NCI-H69 (cell line): ENCODE results near the gene DIMT1.

Source experiments
- DNase-seq: peaks from one replicate; lab custom pipeline; 2025; lab: John Stamatoyannopoulos, UW

The DIMT1 gene

DNA sequence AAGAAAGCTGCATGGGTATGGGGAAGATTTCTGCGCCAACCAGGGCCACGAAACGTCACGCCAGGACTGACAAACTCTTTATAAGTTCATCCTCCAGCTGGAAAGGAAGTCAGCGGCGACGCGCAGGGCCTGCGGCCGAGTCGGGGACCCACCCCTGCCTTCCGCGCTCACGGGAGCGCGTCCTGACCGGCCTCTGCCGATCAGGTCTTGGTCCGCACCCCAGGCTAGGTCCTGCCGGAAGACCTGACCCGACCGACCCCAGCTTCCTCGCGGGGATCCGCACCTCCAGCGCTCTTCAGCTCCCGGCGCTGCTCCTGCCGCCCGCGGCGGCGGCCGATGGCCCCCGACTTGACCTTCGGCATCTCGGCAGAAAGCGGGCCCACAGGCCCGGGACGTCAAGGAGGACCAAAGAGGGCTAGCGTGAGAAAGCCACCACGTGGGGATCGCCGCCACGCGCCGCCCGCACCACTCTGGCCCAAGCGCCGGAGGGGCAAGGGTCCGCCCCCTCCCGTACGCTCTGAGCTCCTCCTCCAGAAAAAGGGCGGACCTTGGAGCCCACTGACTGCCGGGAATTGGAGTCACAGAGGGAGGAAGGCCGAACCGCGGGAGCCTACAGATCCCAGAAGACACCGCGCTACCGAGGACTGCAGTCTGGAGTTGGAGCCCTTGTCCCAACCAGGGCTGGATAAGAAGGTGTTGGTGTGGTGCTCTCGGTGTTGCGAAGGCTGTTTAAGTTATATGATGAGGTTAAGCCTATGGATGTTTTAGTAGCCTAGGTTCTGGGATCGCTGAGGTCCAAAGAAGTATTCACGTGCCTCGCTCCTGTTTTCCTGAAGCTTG lies at the start of gene DIMT1:
DIMT1 (minus strand) TSS at position 495 of the 840 bp plus-strand sequence; CDS start at position 362, 133 bp downstream.
- DNase-seq = peak; percentile 99

DNA sequence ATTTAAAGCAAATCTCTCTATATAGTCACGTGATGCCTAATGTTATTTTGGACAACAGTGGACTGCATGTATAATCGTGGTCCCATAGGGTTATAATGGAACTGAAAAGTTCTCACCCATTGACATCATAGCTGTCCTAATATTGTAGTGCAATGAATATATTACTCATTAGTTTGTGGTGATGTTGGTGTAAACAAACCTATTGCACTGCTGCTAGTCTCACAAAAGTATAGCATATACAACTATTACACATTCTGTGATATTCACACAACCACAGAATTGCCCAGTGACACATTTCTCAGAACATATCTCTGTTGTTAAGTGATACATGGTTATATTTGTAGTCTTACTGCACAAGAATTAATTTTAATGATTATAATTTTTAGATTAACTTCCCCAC lies 46.6 kb upstream of the DIMT1 start:
- DNase-seq = no peak

DNA sequence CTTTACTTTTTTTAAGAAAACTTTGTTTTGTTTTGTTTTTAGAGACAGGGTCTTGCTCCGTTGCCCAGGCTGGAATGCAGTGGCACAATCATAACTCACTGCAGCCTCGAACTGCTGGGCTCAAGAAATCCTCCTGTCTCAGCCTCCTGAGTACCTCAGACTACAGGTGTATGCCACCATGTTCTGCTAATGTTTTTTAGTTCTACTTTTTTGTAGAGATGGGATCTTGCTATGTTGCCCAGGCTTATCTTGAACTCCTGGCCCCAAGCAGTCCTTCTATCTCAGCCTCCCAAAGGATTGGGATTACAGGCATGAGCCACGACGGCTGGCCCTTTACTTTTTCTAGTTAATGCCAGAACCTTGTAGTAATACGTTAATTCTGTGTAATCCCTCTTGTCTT lies 44.8 kb upstream of the DIMT1 start:
- DNase-seq = no peak

DNA sequence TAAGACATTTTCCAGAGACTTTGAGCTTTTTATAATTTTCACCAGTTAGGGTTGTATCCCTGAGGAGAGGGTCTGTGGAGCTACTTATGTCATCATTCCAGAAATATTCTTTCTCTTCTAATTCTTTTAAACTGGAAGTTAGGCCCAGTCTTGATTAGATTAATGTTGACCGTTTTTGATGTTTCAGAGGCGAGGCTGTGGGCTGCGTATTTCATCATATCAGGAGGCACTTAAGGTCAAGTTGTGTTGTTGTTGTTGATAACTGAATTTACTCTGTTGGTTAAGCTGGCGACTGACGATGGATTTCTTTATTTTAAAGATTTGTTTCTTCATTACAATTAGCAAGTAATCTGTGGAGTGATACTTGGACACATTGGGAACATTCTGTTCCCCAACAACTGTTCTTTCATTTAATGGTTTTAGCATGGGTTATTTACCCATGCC lies 28.9 kb upstream of the DIMT1 start:
- DNase-seq = no peak

DNA sequence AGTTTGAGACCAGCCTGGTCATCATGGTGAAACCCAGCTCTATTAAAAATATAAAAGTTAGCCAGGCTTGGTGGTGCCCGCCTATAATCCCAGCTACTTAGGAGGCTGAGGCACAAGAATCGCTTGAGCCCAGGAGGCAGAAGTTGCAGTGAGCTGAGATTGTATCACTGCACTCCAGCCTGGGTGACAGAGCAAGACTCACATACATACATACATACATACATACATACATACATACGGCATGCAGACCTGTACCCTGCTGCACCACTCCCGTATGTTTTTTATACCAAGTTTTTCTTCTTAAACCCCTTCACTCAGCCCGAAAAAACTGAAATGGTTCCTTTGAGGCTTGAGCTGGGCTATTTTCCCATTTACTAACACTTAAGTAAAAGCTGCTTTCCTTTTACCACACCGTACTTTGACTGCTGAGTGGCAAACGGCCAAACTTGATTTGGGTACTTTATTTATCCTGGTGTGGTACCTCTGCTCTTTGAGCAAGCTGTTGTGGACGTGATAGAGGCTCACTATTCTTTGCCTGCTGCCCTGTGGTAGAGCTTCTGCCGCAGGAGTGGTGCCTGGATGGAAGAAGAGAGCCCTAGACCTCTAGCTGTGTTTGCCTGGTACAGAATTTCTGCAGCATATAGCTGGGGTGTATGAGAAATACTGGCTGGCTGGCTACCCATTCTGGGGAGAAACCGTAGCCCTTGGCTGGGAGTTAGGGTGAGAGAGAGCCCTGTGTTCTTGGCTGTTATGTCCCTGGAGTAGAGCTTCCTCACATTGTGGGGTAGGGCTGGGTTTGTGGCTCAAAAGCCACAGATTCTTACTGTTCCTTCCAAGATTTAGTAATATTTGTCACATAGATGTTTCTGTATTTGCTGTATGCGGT lies 28.3 kb upstream of the DIMT1 start:
- DNase-seq = no peak

DNA sequence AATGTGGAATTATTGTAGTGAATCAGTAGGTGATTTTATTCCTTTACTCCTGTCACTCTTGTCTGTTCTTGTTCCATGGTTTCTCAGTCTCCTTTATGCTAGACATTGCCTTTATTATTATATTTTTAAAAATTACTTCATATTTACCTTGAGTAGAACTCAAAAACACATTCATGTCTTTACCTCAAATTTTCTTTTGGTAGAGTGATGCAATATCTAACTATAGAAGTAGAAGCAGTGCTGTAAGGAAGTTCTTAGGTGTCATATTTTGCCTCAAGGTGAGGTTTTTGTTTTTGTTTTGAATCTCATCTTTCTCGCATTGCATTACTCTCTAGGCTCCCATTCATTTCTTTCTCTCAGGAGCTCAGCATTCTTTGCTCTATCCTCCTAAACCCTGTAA lies 21.1 kb upstream of the DIMT1 start:
- DNase-seq = no peak

DNA sequence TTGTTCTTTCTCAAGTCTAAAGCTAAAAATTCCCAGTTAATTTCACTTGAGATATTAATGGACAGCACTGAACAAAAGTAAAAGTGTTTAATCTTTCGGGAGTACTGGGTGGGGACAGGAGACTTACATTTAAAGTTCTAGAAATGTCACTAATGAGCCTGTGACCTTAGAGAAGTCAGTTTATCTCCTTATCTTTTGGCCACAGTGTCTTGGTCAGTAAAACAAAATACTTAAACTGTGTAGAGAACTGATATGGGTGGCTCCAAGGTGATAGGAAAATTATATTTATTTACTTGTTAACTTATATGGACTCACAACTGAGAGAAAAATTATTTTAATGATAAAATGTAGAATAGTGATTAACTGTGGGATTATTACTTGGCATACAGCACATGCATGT lies 17.7 kb upstream of the DIMT1 start:
- DNase-seq = no peak

DNA sequence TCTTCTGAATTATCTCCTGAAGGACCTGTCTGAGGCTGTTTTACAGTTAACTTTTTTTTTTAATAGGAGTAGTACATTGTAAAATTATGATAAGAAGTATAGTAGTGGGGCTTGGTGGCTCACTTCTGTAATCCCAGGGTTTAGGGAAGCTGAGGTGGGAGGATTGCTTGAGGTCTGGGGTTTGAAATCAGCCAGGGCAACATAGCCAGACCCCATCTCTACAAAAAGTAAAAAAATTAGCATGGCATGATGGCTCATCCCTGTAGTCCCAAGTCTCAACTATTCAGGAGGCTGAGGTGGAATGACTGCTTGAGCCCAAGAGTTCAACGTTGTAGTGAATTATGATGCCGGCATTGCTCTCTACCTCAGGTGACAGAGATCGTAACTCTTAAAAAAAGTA lies 15.9 kb upstream of the DIMT1 start:
- DNase-seq = no peak

DNA sequence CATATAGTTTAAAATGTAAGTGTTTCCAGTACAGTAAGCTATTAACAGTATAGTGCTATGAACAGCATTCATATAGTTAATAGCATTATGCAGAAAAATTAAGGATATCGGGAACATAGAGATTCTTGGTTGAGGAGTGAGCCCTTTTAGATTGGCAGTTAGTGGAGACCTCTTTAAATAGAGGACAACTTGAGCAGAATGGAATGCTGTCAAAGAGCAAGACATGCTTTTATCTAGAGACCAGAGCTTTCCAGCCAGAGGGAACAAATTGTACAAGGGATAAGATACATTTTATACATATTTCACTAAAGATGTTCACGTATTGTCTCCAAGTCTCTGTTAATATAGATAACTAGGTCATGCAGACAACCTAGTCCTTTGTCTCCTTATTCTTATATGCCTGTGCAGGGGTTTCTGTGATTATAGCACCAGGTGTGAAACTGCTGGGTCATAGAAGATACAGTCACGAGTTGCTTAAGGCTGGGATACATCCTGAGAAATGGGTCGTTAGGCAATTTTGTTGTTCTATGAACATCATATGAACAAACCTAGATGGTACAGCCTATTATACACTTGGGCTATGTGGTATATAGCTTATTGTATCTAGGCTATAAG lies 14.9 kb upstream of the DIMT1 start:
- DNase-seq = no peak

DNA sequence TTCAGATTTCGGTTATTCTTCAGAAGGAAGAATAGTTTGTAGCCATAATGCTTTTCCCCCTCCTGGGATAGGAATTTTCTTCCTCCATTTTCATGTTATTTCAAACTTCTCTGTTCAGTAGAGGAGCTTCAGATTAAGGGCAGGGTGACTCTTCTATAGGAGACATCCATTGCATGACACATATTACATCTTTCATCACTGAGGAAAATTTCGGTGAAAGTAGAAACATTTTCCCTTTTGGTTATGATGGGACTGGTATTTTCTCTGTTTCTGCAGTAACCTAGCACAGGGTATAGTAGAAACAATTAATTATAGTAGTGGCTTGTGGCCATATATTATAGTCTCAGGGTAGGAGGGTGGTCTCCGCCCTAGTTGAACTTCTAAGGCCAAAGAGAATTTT lies 10.0 kb upstream of the DIMT1 start:
- no peak for DNase-seq

DNA sequence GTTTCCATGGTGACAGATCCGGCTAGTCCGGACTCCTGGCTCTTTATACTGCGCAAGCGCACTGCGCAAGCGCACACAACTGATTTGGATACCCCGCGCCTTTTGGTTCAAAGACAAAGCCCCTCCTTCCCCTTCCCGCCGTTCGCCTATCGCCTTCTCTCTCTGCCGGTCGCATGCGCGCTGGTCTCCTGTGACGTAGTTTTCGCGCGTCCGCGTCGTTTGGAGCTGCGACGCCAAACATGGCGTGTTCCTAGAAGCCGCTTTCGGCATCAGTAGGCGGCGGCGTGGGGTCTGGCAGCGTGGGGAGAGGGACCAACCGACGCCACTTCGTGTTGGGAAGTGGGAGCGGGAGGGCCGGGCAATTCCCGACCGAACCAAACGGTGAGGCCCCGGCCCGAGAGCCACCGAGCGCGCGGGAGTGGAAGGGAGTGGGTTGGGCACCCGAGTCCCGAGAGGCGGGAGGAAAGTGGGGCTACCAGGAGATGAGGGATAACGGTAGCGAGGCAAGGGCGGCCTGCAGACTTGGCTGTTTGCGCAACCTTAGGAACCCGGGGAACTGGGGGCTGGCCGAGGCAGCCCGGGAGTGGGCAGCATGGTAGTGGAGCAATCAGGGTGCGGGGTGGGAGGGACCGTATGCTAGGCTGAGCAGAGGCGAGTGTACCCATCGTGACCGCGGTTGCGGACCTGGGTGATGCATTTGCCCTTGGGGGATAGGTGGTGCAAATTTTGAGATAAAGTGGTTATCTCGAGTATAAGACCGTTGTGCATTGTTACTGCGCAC lies 9.0 kb upstream of the DIMT1 start, which contains the start of gene IPO11:
IPO11 (plus strand) TSS at position 215 of the 781 bp plus-strand sequence. CDS start 24,517 bp downstream, outside the sequence.
- peak; percentile 100 for DNase-seq

DNA sequence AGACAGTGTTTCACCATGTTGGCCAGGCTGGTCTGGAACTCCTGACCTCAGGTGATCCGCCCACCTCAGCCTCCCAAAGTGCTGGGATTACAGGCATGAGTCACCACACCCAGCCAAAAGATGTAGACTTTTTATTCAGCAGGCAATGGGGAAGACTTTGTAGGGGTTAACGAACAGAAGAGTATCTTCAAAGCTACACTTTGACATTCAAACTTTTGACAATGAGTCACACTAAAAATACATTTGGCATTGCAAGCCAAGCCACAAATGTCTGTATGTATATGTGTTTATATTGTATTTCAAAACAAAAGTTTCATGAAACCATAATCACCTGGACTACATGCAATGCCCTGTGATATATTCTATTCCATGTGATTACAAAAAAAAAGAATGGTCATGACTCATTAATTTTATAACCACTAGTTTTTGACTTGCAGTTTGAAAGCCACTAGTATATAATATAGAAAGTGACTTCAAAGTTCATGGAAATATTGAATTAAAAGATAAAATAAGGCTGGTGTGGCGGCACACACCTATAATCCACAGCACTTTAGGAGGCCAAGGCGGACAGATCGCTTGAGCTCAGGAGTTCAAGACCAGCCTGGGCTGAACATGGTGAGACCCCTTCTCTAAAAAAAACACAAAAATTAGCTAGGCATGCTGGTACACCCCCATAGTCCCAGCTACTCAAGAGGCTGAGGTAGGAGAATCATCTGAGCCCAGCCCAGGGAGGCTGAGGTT lies 8.3 kb downstream of the DIMT1 start:
- no peak for DNase-seq

DNA sequence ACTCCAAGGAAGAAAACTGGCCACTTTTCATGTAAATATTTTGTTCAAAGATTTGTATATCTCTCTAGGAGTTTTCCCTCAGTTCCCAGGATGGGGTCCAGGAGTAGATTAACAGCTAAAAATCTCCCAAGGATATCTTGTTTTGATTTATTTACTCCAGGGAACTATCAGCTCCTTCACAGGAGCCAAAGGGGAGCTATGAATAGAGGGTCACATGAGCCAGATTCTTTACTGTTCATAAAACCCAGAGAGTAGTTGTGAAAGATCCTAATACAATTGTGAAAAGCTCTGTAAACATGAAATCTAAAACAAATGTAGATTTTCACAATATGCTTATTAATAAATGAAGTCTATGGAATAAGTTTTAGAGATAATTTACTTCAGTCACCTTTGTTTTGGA lies 16.9 kb downstream of the DIMT1 start:
- no peak for DNase-seq

DNA sequence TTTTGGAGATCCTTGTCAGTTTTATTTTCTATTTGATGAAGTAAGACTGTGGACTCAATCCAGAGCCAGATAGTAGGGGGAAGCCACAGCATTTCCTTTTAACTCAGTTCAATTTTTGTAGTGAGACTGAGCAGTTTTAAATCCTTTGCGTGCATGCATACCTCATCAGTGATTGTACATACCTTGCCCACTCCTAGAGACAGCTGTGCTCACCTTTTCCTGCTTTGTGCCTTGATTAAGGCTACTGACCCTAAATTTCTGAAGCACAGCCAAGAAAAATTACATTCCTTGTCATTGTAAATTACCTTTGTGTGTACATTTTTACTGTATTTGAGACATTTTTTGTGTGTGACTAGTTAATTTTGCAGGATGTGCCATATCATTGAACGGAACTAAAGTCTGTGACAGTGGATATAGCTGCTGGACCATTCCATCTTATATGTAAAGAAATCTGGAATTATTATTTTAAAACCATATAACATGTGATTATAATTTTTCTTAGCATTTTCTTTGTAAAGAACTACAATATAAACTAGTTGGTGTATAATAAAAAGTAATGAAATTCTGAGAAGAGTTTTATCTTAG lies 17.8 kb downstream of the DIMT1 start:
- DNase-seq = no peak

DNA sequence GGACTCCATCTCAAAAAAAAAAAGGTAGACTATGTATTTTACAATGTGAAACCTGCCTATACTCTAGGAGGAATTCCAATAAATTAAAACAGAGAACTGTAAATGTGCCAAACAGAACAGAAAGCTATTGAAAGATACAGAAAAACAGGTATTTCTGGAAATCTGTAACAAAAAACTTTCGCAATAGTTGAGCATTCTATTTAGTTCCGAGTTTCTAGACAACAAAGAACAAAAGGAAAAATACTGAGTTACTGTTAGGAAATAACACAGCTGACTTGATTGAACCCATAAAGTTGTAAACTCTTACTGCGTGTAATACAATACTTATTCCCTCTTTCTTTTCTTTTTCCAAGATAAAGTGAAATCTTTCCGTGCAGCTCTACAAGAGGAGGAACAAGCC lies 18.6 kb downstream of the DIMT1 start:
- no peak for DNase-seq

DNA sequence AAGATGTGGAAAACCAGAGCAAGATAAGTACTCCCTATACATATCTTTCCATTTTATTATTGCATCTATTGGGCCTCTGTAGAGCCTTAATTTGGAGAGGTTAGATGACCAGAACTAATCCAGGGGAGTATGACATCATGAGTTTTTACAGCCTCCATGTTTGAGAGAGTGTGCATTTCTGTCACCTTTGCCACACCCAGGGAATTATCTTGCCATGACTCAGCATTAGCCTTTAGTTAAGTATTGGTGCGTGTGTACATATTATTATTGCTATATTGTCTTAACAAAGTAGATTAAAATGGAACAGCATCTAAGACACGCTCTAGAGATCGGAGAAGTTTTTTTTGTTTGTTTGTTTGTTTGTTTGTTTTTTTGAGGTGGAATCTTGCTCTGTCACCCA lies 27.6 kb downstream of the DIMT1 start:
- peak; percentile 23 for DNase-seq

DNA sequence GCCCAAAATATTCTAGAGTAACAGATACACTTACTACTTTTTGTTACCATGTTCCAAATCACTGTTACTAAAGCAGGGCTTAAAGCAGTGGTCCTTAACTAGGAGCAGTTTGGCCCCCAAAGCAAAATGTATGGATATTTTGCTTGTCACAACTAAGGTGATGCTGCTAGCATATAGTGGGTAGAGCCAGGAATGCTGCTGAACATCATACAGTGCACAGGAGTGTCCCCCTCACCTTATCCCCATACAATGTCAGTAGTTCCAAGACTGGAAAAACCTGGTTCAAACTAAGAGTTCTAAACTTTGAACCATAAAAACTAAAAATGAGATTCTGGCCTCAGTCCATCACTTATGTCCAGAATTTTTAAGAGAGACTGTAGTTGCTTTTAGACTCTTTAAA lies 28.1 kb downstream of the DIMT1 start:
- DNase-seq = no peak

DNA sequence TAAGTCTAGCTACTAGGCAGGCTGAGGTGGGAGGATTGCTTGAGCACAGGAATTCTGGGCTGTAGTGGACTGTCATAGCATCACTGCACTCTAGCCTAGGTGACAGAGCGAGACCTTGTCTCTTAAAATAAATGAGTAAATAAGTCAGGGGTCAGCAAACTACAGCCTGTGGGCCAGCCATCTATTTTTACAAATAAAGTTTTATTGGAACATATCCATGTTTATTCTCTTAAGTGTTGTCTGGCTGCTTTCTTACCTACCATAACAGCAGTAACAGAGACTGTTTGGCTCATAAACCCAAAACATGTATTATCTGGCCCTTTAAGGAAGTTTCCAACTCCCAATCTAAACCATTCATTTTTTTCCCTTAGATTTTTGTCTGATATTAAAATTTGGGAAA lies 29.6 kb downstream of the DIMT1 start:
- no peak for DNase-seq

DNA sequence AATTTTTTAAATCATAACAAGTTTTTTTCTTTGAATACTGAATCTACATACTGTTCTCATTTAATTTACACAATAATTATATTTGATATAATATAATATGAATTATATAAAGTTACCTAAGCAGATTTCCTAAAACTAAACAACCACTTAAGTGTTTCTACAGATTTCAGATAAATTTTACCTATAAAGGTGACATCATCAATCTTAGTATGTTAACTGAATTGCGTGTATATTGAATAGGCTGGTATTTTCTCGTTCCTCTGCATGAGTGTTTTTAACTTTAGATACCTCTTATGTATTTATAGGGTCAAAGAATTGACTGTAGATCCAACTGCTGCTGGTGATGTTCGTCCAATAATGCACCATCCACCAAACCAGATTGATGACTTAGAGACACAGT lies 30.3 kb downstream of the DIMT1 start:
- DNase-seq = no peak

DNA sequence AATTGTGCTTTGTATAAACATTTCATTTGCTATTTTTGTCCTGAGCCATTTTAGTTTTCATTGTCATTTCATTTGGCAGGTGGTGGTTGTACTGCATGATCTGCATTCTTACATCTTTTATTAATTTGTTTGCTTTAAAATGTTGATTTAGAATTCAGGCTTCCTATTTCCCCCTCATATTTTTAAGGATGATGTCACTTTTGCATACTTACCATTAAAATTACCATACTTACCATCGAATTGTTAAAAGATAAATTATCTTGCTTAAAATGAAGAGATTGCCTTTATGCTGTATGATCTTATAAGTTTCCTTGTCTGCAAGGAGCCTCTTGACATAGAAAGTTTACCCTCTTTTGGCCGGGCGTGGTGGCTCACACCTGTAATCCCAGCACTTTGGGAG lies 31.1 kb downstream of the DIMT1 start:
- DNase-seq = no peak

DNA sequence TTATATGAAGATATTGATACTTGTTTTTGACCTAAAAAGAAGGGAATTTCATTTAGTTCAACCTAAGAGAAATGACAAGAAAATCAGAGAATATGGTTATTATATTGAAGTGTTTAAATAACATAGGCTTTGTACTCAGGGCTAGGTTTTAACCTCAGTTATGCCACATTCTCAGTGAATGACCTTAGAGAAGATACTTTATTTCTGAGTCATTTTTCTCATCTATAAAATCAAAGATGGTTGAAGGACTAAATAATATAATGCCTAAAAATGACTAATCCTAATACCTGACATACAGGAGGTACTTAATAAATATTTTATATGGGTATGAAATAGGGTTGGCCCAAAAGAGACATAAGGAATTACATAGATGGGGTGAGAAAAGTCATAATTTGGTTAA lies 32.3 kb downstream of the DIMT1 start:
- DNase-seq = no peak
